Esophagus muscularis mucosa (tissue), 4 donors: ENCODE results near the gene RTTN. TPM values are rescaled to one million over a fixed set of nuclear protein-coding genes. Genes with fewer than 3 reads are reported as not detected.

ENCODE experiments used
- DNase-seq: peaks from one replicate; pipeline ENCODE4 v3.0.0-alpha.2; 2017; ENCODE audit errors: extremely low spot score
- H3K27ac ChIP-seq, 4 donors: fragments of 200-600 bp; sonication (generic); replicated peaks in 1 of 4; 1 replicate in 3 of 4; 2 replicates in 1 of 4; pipeline ENCODE4 v1.5.1; 2016 to 2019; ENCODE audit warnings: mild to moderate bottlenecking in 1 of 4
- H3K27me3 ChIP-seq, 4 donors: fragments of 200-600 bp; sonication (generic); one replicate each; pipeline versions ENCODE4 v1.5.1 to v1.6.0; 2016 to 2019
- H3K36me3 ChIP-seq, 4 donors: fragments of 200-600 bp; sonication (generic); one replicate each; pipeline ENCODE4 v1.5.1; 2016 to 2019
- H3K4me1 ChIP-seq, 4 donors: fragments of 200-600 bp; sonication (generic); one replicate each; pipeline ENCODE4 v1.5.1; 2016 to 2019
- H3K4me3 ChIP-seq, 4 donors: fragments of 200-600 bp; sonication (generic); 1 replicate in 2 of 4; 2 replicates in 2 of 4; pipeline ENCODE4 v1.5.1; 2016 to 2019; ENCODE audit warnings: mild to moderate bottlenecking in 4 of 4, moderate library complexity in 1 of 4
- H3K9me3 ChIP-seq, 4 donors: fragments of 200-600 bp; sonication (generic); 1 replicate in 3 of 4; 2 replicates in 1 of 4; pipeline ENCODE4 v1.5.1; 2016 to 2019
- EP300 ChIP-seq: sonication (generic); formaldehyde crosslinking; IDR thresholded peaks from one replicate; pipeline ENCODE4 v1.6.1; 2017; ENCODE audit warnings: antibody characterized with exemption
- WGBS: methylation state at CpG from one replicate; pipeline ENCODE4 v1.1.5; 2018; 5-methylcytosine and 5-hydroxymethylcytosine counted together
- intact Hi-C: fragments of 100-400 bp; cut with DNase I; formaldehyde crosslinking; loops from one replicate; pipeline ENCODE4 v1.15.1; 2023
- total RNA-seq, 4 donors: library from RNA; depleted of rRNA; stranded (reverse); fragments of >200 nt; gene quantifications; one replicate each; pipeline versions ENCODE4 v1.1.0 to v1.2.1, GENCODE V29; 2016

Gene RTTN
- total RNA-seq, 4 donors from 2014 or later: 6.7 to 18.7 (median 7.3) TPM

DNA sequence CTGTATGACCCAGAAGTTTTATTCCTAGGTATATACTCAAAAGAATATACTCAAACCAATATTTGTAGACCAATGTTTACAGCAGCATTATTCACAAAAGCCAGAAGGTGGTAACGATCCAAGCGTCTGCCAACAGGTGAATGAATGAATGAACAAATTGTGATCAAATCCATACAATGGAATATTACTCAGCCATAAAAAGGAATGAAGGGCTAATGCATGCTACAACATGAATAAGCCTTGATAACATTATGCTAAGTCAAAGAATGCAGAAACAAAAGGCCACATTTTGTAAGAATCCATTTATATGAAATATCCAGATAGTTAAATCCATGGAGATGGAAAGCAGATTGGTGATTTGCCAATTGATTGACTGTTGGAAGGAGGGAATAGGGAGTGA, 252.3 kb downstream of the RTTN start:
- no peak for TF ChIP-seq EP300
- H3K27ac ChIP-seq: no peak overlapping the region

More for the DNA sequence above, 252.3 kb downstream of the RTTN start:
- no peak for DNase-seq
- 98% methylated on average over 2 of the region's 2 CpGs for WGBS
- no peaks in the 10 kb centered on the region for H3K27me3 ChIP-seq
- intact Hi-C loops: no loop called here
- H3K4me3 ChIP-seq: no peak overlapping the region
- H3K36me3 ChIP-seq: no peaks in the 10 kb centered on the region
- peaks cover 0 to 7% (median 3%) of the 10 kb centered on the region in 4 donors for H3K4me1 ChIP-seq
- no peaks in the 10 kb centered on the region for H3K9me3 ChIP-seq

Other genes with a start within 250 kb of the RTTN start
- 10 to 100 TPM; 14.1 to 22.3 (median 19.4) TPM for gene SOCS6, start 83.4 kb upstream of the RTTN start, total RNA-seq